IPS DF 19.7 (cell line): ENCODE measurements around the gene EXTL2.
A peak's percentile ranks its signal among the peaks of the same experiment; 100 is the strongest.
"Not testable (repeated sequence)": the region's sequence is repeated elsewhere in the genome, so short reads cannot be mapped to it uniquely, and the experiment has no call there.

Experiments used
- DNase-seq: peaks from one replicate; pipeline ENCODE4 v3.0.0-alpha.2; 2013; ENCODE audit warnings: low read depth, low spot score

EXTL2 gene

DNA sequence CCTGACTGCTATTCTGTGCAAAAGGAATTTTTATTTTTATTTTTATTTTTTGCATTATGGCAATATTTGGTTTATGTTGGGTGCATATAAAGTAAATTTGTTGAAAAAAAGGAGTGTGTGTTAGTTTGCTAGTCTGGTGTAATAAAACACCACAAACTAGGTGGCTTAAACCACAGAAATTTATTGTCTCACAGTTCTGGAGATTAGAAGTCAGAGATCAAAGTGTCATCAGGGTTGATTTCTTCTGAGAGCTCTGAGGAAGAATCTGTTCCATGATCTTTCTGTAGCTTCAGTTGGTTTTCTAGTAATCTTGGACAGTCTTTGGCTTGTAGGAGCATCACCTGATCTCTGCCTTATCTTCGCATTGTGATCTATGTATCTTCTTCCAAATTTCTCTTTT lies 7.7 kb upstream of the EXTL2 start:
- no peak for DNase-seq

DNA sequence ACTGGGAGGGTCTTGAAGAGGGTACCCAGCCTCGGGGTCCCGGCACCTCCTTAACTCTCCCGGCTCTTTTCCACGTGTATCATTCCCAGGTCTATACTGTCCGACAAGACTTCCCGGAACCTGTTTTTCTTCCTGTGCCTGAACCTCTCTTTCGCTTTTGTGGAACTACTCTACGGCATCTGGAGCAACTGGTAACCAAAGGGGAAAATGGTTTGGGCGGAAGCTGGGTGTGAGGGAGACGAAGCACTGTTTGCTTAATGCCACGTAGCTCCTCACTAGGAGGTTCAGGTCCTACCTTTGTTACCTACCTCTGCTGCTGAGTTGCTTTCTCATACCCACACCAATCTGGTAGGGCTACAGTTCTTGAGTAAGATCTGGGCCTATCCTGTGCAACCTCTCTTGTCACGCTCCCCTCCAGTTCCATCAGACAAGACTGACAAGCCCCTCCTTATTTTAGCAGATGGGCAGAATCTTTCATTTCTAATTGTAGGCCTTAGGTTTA lies 1.9 kb upstream of the EXTL2 start:
- DNase-seq, result no peak

DNA sequence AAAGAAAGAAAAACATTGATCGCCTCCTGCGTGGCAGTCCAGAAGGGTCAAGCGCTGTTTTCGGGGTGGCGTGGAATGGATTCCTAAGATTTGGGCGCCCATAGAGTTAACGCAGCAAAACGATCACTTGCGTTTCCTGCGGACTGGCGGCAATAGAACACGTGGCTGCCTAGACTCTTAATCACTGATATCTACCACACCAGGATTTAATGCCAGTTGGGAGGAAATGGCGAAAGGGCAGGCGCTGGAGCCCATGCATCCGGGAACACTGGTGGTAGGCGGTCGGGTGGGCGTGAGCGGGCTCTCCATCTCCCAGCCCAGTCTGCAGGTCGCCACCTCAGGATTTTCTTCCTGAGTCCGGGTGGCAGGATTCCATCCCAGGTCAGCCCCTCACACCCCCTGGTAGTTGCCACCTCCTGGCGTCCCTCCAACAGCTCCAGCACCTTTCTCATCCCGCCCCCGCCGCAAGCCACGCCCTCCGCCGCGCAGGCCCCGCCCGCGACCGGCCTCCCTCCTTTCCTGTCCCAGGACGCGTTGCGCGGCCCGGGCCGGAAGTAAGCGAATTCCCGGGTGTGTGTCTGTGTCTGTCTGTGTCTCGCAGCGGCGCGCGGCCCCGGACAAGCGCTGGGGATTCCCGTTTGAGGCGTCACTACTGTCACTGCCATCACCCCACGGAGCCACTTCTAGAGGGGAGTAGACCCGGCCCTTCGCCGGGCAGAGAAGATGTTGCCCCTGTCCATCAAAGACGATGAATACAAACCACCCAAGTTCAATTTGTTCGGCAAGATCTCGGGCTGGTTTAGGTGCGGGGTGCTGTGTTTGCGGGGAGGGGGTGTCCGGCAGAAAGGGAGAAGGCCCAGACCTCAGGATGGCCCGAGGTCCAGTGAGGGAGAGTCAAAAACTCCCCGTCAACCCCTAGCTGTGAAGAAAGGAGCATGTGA lies 1.2 kb upstream of the EXTL2 start, which contains the start of gene SLC30A7:
SLC30A7 (plus strand) TSS at position 551 of the 941 bp plus-strand sequence; CDS start at position 724, 173 bp downstream.
- DNase-seq, result peak; percentile 52

DNA sequence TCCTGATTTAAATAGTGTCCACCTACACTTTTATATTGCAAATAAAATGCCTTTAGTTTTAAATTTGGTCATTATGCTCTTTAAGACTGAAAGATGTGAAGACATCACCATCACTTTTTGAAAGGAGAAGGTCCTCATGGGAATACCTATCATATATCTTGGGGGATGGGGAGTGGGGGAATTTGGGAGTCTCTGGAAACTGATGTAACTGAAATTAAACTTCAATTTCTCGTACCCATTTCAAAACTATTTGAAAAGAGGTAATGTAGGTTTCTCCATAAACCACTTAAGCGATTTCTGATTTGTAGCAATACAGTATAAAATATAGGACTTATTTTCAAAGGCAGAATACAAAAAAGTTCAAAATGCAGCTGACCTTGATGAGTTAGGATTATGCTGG lies 924 bp downstream of the EXTL2 start:
- DNase-seq, result no peak

DNA sequence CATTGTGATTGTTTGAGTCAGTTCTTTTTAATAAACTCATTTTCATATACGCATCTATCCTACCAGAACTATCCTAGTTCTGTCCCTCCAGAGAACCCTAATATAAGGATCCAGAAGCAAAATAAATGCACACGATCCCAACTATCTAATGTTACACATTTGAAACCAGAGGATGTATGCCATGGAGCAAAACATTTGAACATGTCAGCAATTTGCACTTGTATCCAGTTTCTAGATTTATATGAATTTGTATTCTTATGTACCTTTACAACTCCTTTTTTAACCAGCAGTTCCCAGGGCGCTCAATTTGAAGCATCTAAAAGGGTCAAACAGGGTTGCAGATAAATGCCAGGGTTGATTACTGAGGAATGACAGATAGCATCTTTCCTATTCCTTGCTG lies 2.1 kb downstream of the EXTL2 start:
- DNase-seq, result no peak

DNA sequence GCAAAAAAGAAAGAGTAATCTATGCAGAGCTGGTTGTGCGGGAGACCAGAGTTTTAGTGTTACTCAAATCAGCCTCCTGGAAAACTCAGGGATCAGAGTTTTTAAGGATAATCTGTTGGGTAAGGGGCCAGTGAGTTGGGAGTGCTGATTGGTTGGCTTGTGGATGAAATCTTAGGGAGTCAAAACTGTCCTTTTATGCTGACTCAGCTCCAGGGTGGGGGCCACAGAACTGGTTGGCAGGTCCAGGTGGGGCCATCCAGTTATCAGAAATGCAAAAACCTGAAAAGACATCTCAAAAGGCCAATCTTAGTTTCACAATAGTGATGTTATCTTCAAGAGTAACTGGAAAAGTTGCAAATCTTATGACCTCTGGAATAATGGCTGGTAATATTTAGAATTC lies 3.3 kb downstream of the EXTL2 start:
- DNase-seq, result no peak

DNA sequence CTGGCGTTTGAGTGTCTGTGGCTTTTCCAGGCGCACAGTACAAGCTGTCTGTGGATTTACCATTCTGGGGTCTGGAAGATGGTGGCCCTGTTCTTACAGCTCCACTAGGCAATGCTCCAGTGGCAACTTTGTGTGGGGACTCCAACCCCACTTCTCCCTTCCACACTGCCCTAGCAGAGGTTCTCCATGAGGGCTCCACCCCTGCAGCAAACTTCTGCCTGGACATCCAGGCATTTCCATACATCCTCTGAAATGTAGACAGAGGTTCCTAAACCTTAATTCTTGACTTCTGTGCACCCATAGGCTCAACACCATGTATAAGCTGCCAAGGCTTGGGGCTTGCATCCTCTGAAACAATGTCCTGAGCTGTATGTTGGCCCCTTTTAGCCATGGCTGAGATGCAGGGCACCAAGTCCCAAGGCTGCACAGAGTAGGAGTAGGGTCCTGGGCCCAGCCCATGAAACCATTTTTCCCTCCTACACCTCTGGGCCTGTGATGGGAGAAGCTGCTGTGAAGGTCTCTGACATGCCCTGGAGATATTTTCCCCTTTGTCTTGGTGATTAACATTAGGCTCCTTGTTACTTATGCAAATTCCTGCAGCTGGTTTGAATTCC lies 4.7 kb downstream of the EXTL2 start:
- DNase-seq, result not testable (repeated sequence)

DNA sequence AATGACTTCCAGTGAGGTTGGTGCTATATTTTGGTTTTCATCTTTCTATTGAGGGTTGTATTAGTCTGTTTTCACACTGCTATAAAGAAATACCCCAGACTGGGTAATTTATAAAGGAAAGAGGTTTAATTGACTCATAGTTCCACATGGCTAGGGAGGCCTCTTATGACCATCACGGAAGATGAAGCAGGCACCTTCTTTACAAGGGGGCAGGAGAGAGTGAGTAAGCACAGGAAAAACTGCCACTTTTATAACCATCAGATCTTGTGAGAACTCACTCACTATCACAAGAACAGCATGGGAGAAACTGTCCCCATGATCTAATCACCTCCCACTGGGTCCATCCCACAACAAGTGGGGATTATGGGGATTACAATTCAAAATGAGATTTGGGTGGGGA lies 5.6 kb downstream of the EXTL2 start:
- not testable (repeated sequence) for DNase-seq

DNA sequence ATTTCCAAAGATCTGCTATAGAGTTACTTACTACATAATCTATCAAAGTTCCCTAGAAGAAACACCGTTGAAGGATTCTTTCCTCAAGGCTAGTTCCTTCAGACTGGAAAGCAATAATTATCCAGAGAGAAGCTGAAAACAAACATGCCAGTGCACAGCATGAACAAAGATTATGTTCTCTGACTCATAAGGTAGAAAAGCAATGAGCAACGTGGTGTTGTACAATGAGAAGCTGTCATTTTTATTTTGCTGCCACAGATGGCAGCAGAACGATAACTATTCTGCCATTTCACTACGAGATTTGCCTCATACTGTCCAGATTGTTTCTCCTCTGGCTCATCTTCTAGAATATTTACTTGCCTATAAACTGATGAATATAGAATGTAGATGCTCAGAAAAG lies 10.7 kb downstream of the EXTL2 start:
- DNase-seq, result no peak

DNA sequence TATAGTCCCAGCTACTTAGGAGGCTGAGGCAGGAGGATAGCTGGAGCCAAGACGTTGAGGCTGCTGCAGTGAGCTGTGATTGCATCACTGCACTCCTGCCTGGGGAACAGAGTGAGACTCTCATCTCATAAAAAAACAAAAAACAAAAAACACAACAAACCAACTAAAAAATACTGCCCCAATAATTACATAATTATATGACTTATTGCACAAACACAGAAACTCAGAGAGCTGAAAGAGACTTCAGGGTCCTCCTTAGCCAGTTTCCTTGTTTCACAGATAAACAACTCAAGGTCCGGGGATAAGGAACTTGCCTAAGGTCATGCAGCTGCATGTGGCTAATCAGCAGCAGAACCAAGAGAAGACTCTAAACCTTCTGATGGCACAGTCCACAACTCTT lies 11.9 kb downstream of the EXTL2 start:
- DNase-seq, result no peak

DNA sequence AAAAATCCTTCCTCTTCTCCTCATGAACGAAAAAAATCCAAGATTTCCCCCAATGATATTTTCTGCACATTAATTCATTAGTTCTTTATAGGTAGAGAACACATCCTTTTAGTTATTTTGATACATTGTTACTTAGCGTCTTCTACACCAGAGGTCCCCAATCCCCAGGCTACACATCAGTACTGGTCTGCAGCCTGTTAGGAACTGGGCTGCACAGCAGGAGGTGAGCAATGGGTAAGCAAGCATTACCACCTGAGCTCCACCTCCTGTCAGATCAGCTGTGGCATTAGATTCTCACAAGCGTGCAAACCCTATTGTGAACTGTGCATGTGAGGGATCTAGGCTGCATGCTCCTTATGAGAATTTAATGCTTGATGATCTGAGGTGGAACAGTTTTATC lies 13.0 kb downstream of the EXTL2 start:
- DNase-seq, result no peak

DNA sequence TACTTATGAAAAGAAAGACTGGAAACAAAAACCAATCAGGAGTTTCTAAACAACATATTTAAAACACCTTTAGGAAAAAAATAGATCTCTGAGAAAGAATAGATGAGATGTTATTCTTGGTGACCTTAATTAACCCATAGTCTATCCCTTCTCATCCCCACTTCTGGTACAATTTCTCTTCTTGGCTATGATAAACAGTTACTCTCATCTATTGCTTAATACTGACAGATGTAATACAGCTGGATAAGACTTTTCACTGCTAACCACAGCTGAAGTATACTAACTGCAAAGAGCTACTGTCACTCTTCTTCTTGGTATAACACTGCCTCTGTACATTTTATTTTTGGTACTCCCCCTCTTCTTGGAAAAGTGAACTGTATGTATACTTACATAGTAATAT lies 15.2 kb downstream of the EXTL2 start:
- DNase-seq, result no peak

DNA sequence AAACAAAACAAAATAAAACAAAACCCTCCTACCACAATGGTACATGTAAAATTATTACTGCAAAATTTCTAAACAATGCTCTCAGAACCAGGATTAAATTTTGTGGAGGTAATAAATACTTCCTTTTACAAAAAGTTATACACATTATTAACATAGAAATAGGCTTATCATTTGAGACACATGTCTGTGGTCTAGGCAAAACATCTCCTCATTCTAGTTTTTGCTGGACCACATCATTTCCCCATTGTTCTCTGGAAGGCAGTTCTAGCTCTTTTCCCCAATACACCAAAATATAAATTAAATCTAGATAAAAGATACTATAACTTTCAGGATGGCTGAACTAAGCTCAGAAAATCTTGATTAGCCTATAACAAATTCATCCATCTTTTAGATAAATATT lies 18.4 kb downstream of the EXTL2 start:
- DNase-seq, result no peak

DNA sequence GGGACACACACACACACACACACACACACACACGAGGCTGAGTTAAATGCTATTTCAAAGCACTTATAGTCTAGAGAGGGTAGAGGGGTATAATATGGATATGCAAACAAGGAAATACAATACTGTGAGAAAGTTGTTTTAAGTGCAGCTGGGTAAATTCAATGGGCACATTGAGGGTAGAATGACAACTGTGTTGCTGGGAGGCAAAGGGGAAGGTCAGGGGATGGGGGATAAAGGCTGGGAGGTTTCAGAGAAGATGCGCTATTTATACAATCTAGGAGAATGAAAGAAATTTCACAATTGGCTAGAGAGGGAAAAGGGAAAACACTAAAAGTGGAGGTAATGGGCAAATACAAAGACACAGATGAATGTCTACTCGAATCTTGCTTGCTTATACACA lies 19.4 kb downstream of the EXTL2 start:
- no peak for DNase-seq

DNA sequence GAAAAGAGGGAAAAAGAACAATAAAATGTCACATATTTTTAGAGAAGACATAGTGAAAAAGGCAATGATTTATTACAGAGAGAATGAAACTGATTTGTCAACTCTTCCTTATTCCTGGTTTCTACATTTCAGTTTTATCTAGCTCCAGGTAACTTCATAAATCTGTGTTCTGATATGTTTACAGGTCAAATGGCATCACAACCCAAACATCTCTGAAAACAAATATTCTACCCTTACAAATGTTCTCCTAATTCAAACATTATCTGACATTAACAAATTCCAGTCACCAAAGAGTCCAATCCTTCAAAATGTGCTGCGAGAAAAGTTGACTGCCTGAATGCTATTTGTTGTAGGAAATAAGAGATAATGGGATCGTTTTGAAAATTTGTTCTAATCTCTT lies 20.2 kb downstream of the EXTL2 start:
- DNase-seq, result no peak

DNA sequence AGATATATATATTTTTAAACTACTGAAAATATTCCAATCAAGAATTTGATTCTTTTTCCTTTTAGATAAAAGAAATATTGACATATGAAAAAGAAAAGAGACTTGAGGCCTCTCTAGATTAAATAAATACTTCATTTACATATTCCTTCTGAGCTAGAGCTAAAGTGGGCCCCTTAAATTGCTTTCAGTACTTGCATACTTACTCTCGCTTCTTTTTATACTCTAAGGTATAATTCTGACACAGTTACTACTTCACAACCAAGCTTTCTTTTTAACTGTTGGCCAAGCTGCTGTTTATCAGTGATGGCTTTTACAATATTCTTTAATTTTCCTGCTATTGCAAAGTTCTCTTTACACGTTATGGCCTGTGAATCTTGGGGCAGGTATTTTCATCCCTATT lies 24.6 kb downstream of the EXTL2 start:
- DNase-seq, result no peak

DNA sequence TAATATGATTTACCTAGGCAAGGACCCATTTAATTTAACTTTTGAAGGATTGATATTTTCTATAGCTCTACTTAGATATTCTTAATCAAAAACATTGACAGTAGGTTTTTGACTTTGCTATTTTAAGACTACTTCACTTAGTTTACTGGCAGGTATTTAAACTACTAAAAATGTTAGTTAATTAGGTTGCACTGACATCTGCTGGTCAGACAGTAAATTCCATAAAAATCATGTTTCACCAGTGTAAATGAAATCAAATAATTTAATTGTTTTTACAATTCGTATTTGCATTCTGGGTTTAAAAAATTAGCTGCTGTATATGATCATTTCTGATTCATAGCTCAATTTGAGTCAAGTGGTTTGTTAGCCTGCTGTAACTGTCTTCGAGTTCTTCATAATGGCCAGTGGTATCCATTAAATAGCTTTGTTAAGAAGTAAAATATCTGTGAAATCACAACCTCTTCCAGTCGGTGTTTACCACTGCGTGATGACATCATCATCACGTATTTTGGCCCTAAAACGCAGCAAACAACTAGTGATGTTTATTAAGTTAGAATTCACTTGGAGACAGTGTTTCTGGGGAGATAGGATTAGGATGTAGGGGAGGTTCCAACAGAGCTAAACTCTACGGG lies 26.2 kb downstream of the EXTL2 start:
- DNase-seq, result no peak

DNA sequence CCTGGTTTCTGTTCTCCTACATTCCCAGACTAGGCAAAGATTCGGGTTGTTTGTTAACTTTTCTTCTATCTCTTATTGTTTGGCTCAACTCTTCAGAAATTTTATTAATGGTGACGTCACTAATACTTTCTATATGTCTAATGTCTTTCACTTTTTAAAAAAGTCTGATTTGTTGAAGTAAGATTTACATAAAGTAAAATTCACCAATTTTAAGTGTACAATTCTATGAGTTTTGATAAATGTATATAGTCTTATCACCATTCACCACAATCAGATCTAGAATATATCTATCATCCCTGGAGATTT lies 27.8 kb downstream of the EXTL2 start:
- no peak for DNase-seq

DNA sequence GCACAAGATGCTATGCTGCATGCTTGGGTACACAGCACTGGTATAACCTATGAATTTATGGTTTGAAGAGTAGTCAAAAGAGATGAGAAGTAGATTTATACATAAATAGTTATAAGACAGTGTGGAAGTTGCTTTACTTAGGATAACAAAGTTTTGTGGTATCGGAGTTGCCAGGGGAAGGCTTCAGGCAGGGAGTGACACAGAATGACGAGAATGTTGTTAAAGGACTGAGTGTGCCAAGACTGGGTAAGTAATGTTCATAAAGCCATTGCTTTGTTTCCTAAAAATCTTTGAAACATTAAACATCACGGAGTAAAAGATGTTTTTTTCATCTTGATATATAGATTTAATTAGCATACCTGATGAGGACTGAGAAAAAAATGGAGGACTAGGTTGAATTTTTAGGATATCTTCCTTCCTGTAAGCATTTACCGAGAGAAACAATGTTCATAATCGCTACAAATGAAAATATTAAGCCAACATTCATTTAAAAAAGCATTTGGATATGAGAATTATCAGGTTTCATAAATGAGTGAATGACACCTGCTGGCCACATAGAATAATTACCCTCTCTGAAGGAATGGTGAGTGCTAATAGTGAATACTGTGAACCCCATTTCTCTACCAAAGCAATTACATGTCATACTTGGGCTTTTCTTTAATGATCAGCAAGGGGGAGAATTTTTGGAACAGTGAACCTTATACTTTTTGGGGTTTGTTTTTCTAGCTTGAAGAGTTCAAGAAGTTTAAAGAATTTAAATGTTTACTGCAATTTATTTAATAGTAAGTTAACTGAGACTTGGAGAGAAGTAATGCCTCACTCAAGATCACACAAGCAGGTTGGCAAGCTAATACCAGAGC lies 28.4 kb downstream of the EXTL2 start:
- no peak for DNase-seq

DNA sequence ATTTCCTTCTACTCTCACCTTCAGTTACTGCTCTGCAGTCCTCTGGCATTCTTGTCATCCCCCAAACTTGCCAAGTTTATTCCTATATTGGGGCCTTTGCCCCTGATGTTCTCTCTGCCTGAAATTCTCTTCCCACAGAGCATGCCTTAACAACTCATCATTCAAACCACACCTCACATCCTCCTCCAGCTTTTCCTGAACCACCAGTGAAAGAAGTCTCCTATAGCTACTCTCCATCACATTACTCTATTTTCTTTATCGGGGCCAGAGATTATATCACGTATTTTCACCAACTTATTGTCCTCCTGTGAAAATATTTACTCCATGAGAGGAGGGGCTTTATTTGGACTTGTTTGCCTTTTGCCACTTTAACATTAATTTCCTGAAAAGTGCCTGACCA lies 32.1 kb downstream of the EXTL2 start:
- DNase-seq, result no peak

DNA sequence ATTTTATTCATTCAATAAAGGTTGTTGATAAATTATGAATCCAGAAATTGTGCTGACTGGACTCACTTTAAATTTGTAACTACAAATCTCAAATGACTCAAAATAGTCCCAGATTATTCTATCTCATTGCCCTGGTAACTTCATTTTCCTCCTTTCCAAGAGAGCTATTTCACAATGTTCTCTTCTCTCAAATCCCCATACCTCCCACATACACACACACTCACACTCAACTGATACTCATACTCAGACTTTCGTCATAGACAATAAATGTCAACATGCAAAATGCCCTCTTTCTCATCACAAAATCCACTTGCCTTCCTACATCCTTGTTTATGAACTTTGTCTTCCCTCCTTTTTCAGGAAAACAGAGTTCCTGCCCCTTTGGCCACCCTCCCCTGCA lies 33.3 kb downstream of the EXTL2 start:
- DNase-seq, result no peak
